Sigmoid colon (tissue), 7 donors: ENCODE measurements around the gene CCR8. TPM values are rescaled to one million over a fixed set of nuclear protein-coding genes. Genes with fewer than 3 reads are reported as not detected.

Source experiments
- DNase-seq: peaks from one replicate; pipeline ENCODE4 v3.0.0-alpha.2; 2019
- H3K27ac ChIP-seq, 4 donors: fragments of 200-600 bp; sonication (generic); one replicate each; pipeline ENCODE4 v1.5.1; 2016 to 2019; ENCODE audit warnings: mild to moderate bottlenecking in 1 of 4
- H3K27me3 ChIP-seq, 3 donors: fragments of 200-600 bp; sonication (generic); one replicate each; pipeline ENCODE4 v1.5.1; 2019; ENCODE audit warnings: mild to moderate bottlenecking in 1 of 3
- H3K36me3 ChIP-seq, 4 donors: fragments of 200-600 bp; sonication (generic); one replicate each; pipeline ENCODE4 v1.5.1; 2016 to 2019
- H3K4me1 ChIP-seq, 4 donors: fragments of 200-600 bp; sonication (generic); one replicate each; pipeline ENCODE4 v1.5.1; 2017 to 2019
- H3K4me3 ChIP-seq, 4 donors: fragments of 200-600 bp; sonication (generic); one replicate each; pipeline ENCODE4 v1.5.1; 2017 to 2019; ENCODE audit warnings: mild to moderate bottlenecking in 2 of 4, moderate library complexity in 1 of 4
- H3K9me3 ChIP-seq, 4 donors: fragments of 200-600 bp in 3 of 4; sonication (generic) in 3 of 4; one replicate each; pipeline versions ENCODE4 v1.5.1 to v1.6.1; 2013 to 2019
- CTCF ChIP-seq, 4 experiments: fragments of 450-650 bp in 3 of 4; fragments of 200-600 bp in 1 of 4; IDR thresholded peaks; one replicate each; pipeline ENCODE4 v1.5.1; 2016 to 2019; ENCODE audit warnings: antibody characterized with exemption in 4 of 4, mild to moderate bottlenecking in 3 of 4, moderate library complexity in 2 of 4
- EP300 ChIP-seq, 4 donors: sonication (generic); formaldehyde crosslinking; IDR thresholded peaks; one replicate each; pipeline ENCODE4 v1.6.1; 2017; ENCODE audit warnings: antibody characterized with exemption in 4 of 4
- POLR2A ChIP-seq, 2 donors: fragments of 450-650 bp; IDR thresholded peaks; one replicate each; pipeline ENCODE4 v1.6.1; 2016; ENCODE audit warnings: antibody characterized with exemption in 2 of 2, mild to moderate bottlenecking in 2 of 2, moderate library complexity in 2 of 2
- POLR2AphosphoS5 ChIP-seq, 4 donors: sonication (generic); formaldehyde crosslinking; IDR thresholded peaks; one replicate each; pipeline ENCODE4 v1.6.1; 2017; ENCODE audit warnings: antibody characterized with exemption in 4 of 4
- WGBS, 2 donors: extraction: QIAGEN DNeasy Blood & Tissue Kit; methylation state at CpG; one replicate each; pipeline ENCODE4 v1.1.7; 2013; 5-methylcytosine and 5-hydroxymethylcytosine counted together
- intact Hi-C: fragments of 100-400 bp; cut with DNase I; formaldehyde crosslinking; loops from one replicate; pipeline ENCODE4 v1.15.1; 2023
- polyA plus RNA-seq, 3 donors: library from polyadenylated mRNA; stranded (reverse); fragments of 200-250 nt; gene quantifications; one replicate each; pipeline ENCODE4 v1.2.3, GENCODE V29; 2013
- total RNA-seq, 4 donors: library from RNA; depleted of rRNA; stranded (reverse); fragments of >200 nt; gene quantifications; one replicate each; pipeline ENCODE4 v1.1.0, GENCODE V29; 2016
- donor health status: healthy with polysubstance abuse.
- donor health status: Bipolar disorder and iron deficiency.
- donor health status: healthy.

Gene CCR8
- not detected for total RNA-seq
- polyA plus RNA-seq: under 1 TPM in 1 of 3 donors, not detected in 2; 0.93 TPM

GRCh38 chr3:39329493-39329892 lies at the start of gene CCR8:
CCR8 (plus strand) TSS chr3:39329709; CDS start chr3:39332332, 2,623 bp downstream.
- H3K4me1 ChIP-seq: no peaks in the 10 kb centered on the region
- H3K27me3 ChIP-seq: no peaks in the 10 kb centered on the region
- no peak for DNase-seq
- WGBS, 2 donors: 33 to 48% methylated on average over 1 of the region's 1 CpG
- no peak within 1 kb of the TSS for H3K27ac ChIP-seq
- H3K9me3 ChIP-seq: no peaks in the 10 kb centered on the region
- H3K36me3 ChIP-seq: no peaks in the 10 kb centered on the region
- intact Hi-C loops: no loop called here
- no peak within 1 kb of the TSS for H3K4me3 ChIP-seq
- no peak for TF ChIP-seq POLR2AphosphoS5 (IDR thresholded peaks at IDR 0.05)
- TF ChIP-seq EP300 (IDR thresholded peaks at IDR 0.05): no peak
- TF ChIP-seq CTCF (IDR thresholded peaks at IDR 0.05): no peak
- no peak for TF ChIP-seq POLR2A (IDR thresholded peaks at IDR 0.05)

GRCh38 chr3:39279745-39280517 lies 49.6 kb upstream of the CCR8 start, which contains the start of gene CX3CR1:
CX3CR1 (minus strand) TSS chr3:39280036; CDS start chr3:39266509, 13,527 bp downstream.
- Histone ChIP-seq H3K4me1 (peaks cover 0 to 6% (median 2%) of the 10 kb centered on the region in 4 donors), H3K27me3 (no peaks in the 10 kb centered on the region), H3K27ac (no peak within 1 kb of the TSS), H3K9me3 (no peaks in the 10 kb centered on the region), H3K4me3 (no peak within 1 kb of the TSS), H3K36me3 (no peaks in the 10 kb centered on the region)
- intact Hi-C loops: no loop called here
- no peak for TF ChIP-seq CTCF (IDR thresholded peaks at IDR 0.05)
- TF ChIP-seq POLR2A (IDR thresholded peaks at IDR 0.05): no peak
- TF ChIP-seq POLR2AphosphoS5 (IDR thresholded peaks at IDR 0.05): no peak
- TF ChIP-seq EP300 (IDR thresholded peaks at IDR 0.05): no peak
- WGBS, 2 donors: 49 to 54% methylated on average over 5 of the region's 5 CpGs
- DNase-seq: no peak

- no peaks in the 10 kb centered on the region for H3K27me3 ChIP-seq
- H3K27ac ChIP-seq: no peak overlapping the region
- TF ChIP-seq EP300 (IDR thresholded peaks at IDR 0.05) (no peak), POLR2A (IDR thresholded peaks at IDR 0.05) (no peak), CTCF (IDR thresholded peaks at IDR 0.05) (no peak), POLR2AphosphoS5 (IDR thresholded peaks at IDR 0.05) (no peak)
- DNase-seq: no peak
- intact Hi-C loops: no loop called here
- WGBS, 2 donors: 97% methylated on average over 5 of the region's 5 CpGs
- no peaks in the 10 kb centered on the region for H3K9me3 ChIP-seq
- H3K4me3 ChIP-seq: no peak overlapping the region
- H3K4me1 ChIP-seq: no peaks in the 10 kb centered on the region
- H3K36me3 ChIP-seq: no peaks in the 10 kb centered on the region
These were observed 48.9 kb upstream of the CCR8 start for GRCh38 chr3:39280571-39280970.

GRCh38 chr3:39281533-39281932 lies 48.0 kb upstream of the CCR8 start:
- Histone ChIP-seq H3K9me3 (no peaks in the 10 kb centered on the region), H3K4me1 (no peaks in the 10 kb centered on the region), H3K36me3 (no peaks in the 10 kb centered on the region), H3K27me3 (no peaks in the 10 kb centered on the region), H3K4me3 (no peak overlapping the region), H3K27ac (no peak overlapping the region)
- 67 to 83% methylated on average over 9 of the region's 9 CpGs for WGBS, 2 donors
- no peak for DNase-seq
- intact Hi-C loops: no loop called here
- TF ChIP-seq POLR2A (IDR thresholded peaks at IDR 0.05) (no peak), POLR2AphosphoS5 (IDR thresholded peaks at IDR 0.05) (no peak), EP300 (IDR thresholded peaks at IDR 0.05) (no peak), CTCF (IDR thresholded peaks at IDR 0.05) (no peak)
